Large intestine (tissue), 3 donors: ENCODE measurements around the gene EHD4. TPM values are rescaled to one million over a fixed set of nuclear protein-coding genes. Genes with fewer than 3 reads are reported as not detected.

Experiments
- DNase-seq, 2 donors: peaks; one replicate each; pipeline versions ENCODE4 v3.0.0 to v3.0.0-alpha.2; 2013
- H3K27ac ChIP-seq: one replicate; pipeline ENCODE4 v1.5.1; 2013; ENCODE audit warnings: low read length
- H3K27me3 ChIP-seq: 2 replicates; pipeline ENCODE4 v1.6.1; 2013; ENCODE audit warnings: low read length; ENCODE audit not compliant: control insufficient read depth, insufficient read depth
- H3K36me3 ChIP-seq: 2 replicates; pipeline ENCODE4 v1.6.1; 2013; ENCODE audit warnings: low read length; ENCODE audit not compliant: control insufficient read depth, insufficient read depth
- H3K4me1 ChIP-seq: one replicate; pipeline ENCODE4 v1.6.1; 2013; ENCODE audit warnings: low read length; ENCODE audit not compliant: control insufficient read depth, insufficient read depth
- H3K4me3 ChIP-seq: one replicate; pipeline ENCODE4 v1.5.1; 2013; ENCODE audit warnings: low read length
- H3K9me3 ChIP-seq: one replicate; pipeline ENCODE4 v1.6.1; 2013; ENCODE audit warnings: mild to moderate bottlenecking, low read depth, low read length, moderate library complexity; ENCODE audit not compliant: control insufficient read depth
- WGBS: methylation state at CpG from one replicate; pipeline ENCODE4 v1.1.5; 2013; ENCODE audit warnings: low lambda C conversion rate; ENCODE audit not compliant: insufficient coverage; 5-methylcytosine and 5-hydroxymethylcytosine counted together
- polyA plus RNA-seq: library from polyadenylated mRNA; unstranded; fragments of 120-200 nt; gene quantifications from one replicate; pipeline ENCODE4 v1.2.1, GENCODE V29; 2013

The EHD4 gene
- polyA plus RNA-seq, 1 donor: 13.1 TPM

GRCh38 chr15:41988896-41989572, 16.7 kb upstream of the EHD4 start:
- H3K27ac ChIP-seq: no peak overlapping the region
- no peaks in the 10 kb centered on the region for H3K4me1 ChIP-seq
- WGBS: 80% methylated on average over 1 of the region's 21 CpGs
- H3K9me3 ChIP-seq: no peaks in the 10 kb centered on the region
- no peaks in the 10 kb centered on the region for H3K27me3 ChIP-seq
- no peaks in the 10 kb centered on the region for H3K36me3 ChIP-seq
- no peak overlapping the region for H3K4me3 ChIP-seq
- DNase-seq: no peak

- Histone ChIP-seq H3K36me3 (no peaks in the 10 kb centered on the region), H3K4me3 (no peak overlapping the region), H3K27ac (no peak overlapping the region), H3K9me3 (no peaks in the 10 kb centered on the region), H3K4me1 (no peaks in the 10 kb centered on the region), H3K27me3 (no peaks in the 10 kb centered on the region)
- no peak for DNase-seq
- no CpG with 5 or more reads among the region's 11 CpGs for WGBS
Observed at GRCh38 chr15:41987925-41988275, 15.5 kb upstream of the EHD4 start.

GRCh38 chr15:41987246-41987924, 15.0 kb upstream of the EHD4 start:
- Histone ChIP-seq H3K4me3 (no peak overlapping the region), H3K4me1 (no peaks in the 10 kb centered on the region), H3K27me3 (no peaks in the 10 kb centered on the region), H3K27ac (no peak overlapping the region), H3K9me3 (no peaks in the 10 kb centered on the region), H3K36me3 (no peaks in the 10 kb centered on the region)
- WGBS: 80% methylated on average over 1 of the region's 17 CpGs
- no peak for DNase-seq

GRCh38 chr15:41985236-41986160, 13.1 kb upstream of the EHD4 start:
- no peaks in the 10 kb centered on the region for H3K4me1 ChIP-seq
- H3K36me3 ChIP-seq: no peaks in the 10 kb centered on the region
- no peak overlapping the region for H3K4me3 ChIP-seq
- no peaks in the 10 kb centered on the region for H3K27me3 ChIP-seq
- DNase-seq: no peak
- no peaks in the 10 kb centered on the region for H3K9me3 ChIP-seq
- 50% methylated on average over 1 of the region's 19 CpGs for WGBS
- H3K27ac ChIP-seq: no peak overlapping the region

GRCh38 chr15:41984622-41985021, 12.3 kb upstream of the EHD4 start:
- no peak overlapping the region for H3K27ac ChIP-seq
- no peaks in the 10 kb centered on the region for H3K36me3 ChIP-seq
- H3K27me3 ChIP-seq: no peaks in the 10 kb centered on the region
- no peak overlapping the region for H3K4me3 ChIP-seq
- WGBS: no CpG with 5 or more reads among the region's 5 CpGs
- peaks cover 7% of the 10 kb centered on the region for H3K4me1 ChIP-seq
- no peak for DNase-seq
- H3K9me3 ChIP-seq: no peaks in the 10 kb centered on the region

GRCh38 chr15:41983621-41984571, 11.5 kb upstream of the EHD4 start:
- Histone ChIP-seq H3K9me3 (no peaks in the 10 kb centered on the region), H3K4me1 (peaks cover 10% of the 10 kb centered on the region), H3K36me3 (no peaks in the 10 kb centered on the region), H3K27ac (no peak overlapping the region), H3K4me3 (no peak overlapping the region), H3K27me3 (no peaks in the 10 kb centered on the region)
- no peak for DNase-seq
- WGBS: no CpG with 5 or more reads among the region's 17 CpGs

GRCh38 chr15:41983221-41983620, 10.9 kb upstream of the EHD4 start:
- 100% methylated on average over 1 of the region's 7 CpGs for WGBS
- no peaks in the 10 kb centered on the region for H3K27me3 ChIP-seq
- no peak overlapping the region for H3K27ac ChIP-seq
- no peak overlapping the region for H3K4me3 ChIP-seq
- DNase-seq: no peak
- H3K4me1 ChIP-seq: peaks cover 10% of the 10 kb centered on the region
- no peaks in the 10 kb centered on the region for H3K36me3 ChIP-seq
- no peaks in the 10 kb centered on the region for H3K9me3 ChIP-seq

- Histone ChIP-seq H3K4me1 (peaks cover 10% of the 10 kb centered on the region), H3K36me3 (no peaks in the 10 kb centered on the region), H3K27ac (no peak overlapping the region), H3K27me3 (no peaks in the 10 kb centered on the region), H3K9me3 (no peaks in the 10 kb centered on the region), H3K4me3 (no peak overlapping the region)
- DNase-seq: no peak
- no CpG with 5 or more reads among the region's 10 CpGs for WGBS
Observed at GRCh38 chr15:41982133-41982930, 10.0 kb upstream of the EHD4 start.

- no peaks in the 10 kb centered on the region for H3K27me3 ChIP-seq
- DNase-seq: no peak
- no CpG with 5 or more reads among the region's 10 CpGs for WGBS
- H3K4me3 ChIP-seq: no peak overlapping the region
- no peaks in the 10 kb centered on the region for H3K9me3 ChIP-seq
- H3K27ac ChIP-seq: no peak overlapping the region
- no peaks in the 10 kb centered on the region for H3K36me3 ChIP-seq
- H3K4me1 ChIP-seq: peaks cover 10% of the 10 kb centered on the region
Observed at GRCh38 chr15:41981371-41982132, 9.2 kb upstream of the EHD4 start.
